Esophagus squamous epithelium (tissue), 5 donors: ENCODE results near the gene TMEM135. TPM values are rescaled to one million over a fixed set of nuclear protein-coding genes. Genes with fewer than 3 reads are reported as not detected.

ENCODE experiments used
- DNase-seq: peaks from one replicate; lab custom pipeline; 2025; lab: John Stamatoyannopoulos, UW
- H3K27ac ChIP-seq, 4 donors: fragments of 200-600 bp; sonication (generic); one replicate each; pipeline ENCODE4 v1.5.1; 2016 to 2019; ENCODE audit warnings: mild to moderate bottlenecking in 1 of 4
- H3K27me3 ChIP-seq, 4 donors: fragments of 200-600 bp; sonication (generic); 1 replicate in 3 of 4; 2 replicates in 1 of 4; pipeline versions ENCODE4 v1.5.1 to v1.6.0; 2017 to 2021; ENCODE audit warnings: antibody characterized with exemption in 1 of 4
- H3K36me3 ChIP-seq, 3 donors: fragments of 200-600 bp; sonication (generic); one replicate each; pipeline ENCODE4 v1.5.1; 2016 to 2019
- H3K4me1 ChIP-seq, 3 donors: fragments of 200-600 bp; sonication (generic); one replicate each; pipeline ENCODE4 v1.5.1; 2017 to 2019
- H3K4me3 ChIP-seq, 4 donors: fragments of 200-600 bp; sonication (generic); 1 replicate in 3 of 4; 2 replicates in 1 of 4; pipeline ENCODE4 v1.5.1; 2016 to 2019; ENCODE audit warnings: mild to moderate bottlenecking in 2 of 4, moderate library complexity in 1 of 4
- H3K9me3 ChIP-seq, 3 donors: fragments of 200-600 bp; sonication (generic); one replicate each; pipeline ENCODE4 v1.5.1; 2016 to 2019
- CTCF ChIP-seq, 6 experiments: fragments of 450-650 bp in 4 of 6; fragments of 200-600 bp in 2 of 6; sonication (generic) in 2 of 6; IDR thresholded peaks; one replicate each; pipeline ENCODE4 v1.5.1; 2016 to 2019; ENCODE audit warnings: antibody characterized with exemption in 6 of 6, mild to moderate bottlenecking in 4 of 6, moderate library complexity in 4 of 6
- POLR2A ChIP-seq, 4 donors: fragments of 450-650 bp; IDR thresholded peaks; one replicate each; pipeline ENCODE4 v1.6.1; 2017; ENCODE audit warnings: antibody characterized with exemption in 4 of 4, mild to moderate bottlenecking in 4 of 4, moderate library complexity in 3 of 4
- WGBS, 2 donors: methylation state at CpG; one replicate each; pipeline ENCODE4 v1.1.5; 2018; 5-methylcytosine and 5-hydroxymethylcytosine counted together
- intact Hi-C: fragments of 100-400 bp; cut with DNase I; formaldehyde crosslinking; loops from one replicate; pipeline ENCODE4 v1.15.0; 2022
- total RNA-seq, 4 donors: library from RNA; depleted of rRNA; stranded (reverse); fragments of >200 nt; gene quantifications; one replicate each; pipeline ENCODE4 v1.1.0, GENCODE V29; 2016
- donor health status: DM: yes; HTN: yes; CAD: no.

TMEM135 gene
- total RNA-seq, 4 donors from 2014 or later, result 4.5 to 12.0 (median 9.8) TPM

- H3K4me3 ChIP-seq, result no peak overlapping the region
- TF ChIP-seq POLR2A (IDR thresholded peaks at IDR 0.05) (no peak), CTCF (IDR thresholded peaks at IDR 0.05) (no peak)
- no peaks in the 10 kb centered on the region for H3K36me3 ChIP-seq
- no peaks in the 10 kb centered on the region for H3K9me3 ChIP-seq
- no peak for DNase-seq
- WGBS, 2 donors, result 89 to 90% methylated on average over 5 of the region's 5 CpGs
- H3K27ac ChIP-seq, result no peak overlapping the region
- intact Hi-C loops, result no loop called here
- H3K27me3 ChIP-seq, result no peaks in the 10 kb centered on the region
- H3K4me1 ChIP-seq, result no peaks in the 10 kb centered on the region
Measured at GRCh38 chr11:87203907-87204602, 166.3 kb downstream of the TMEM135 start.

DNA sequence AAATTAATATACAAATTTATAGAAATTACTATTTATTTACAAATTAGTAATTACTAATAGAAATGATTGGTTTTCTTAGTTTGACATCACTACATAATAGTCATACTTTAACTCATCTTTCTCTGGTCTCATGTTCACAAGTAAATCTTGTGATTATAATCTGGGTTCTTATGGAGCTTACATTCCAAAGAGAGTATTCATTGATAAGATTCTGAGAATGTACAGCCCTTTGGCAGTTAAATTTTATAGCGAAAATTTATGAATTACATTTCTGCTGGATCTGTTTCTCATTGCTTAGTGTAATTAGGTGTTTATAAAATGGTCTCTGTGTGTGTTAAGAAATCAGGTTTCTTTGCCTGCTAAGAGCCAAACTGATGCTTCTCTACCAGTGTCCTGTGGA lies 175.2 kb downstream of the TMEM135 start:
- Histone ChIP-seq H3K27me3 (no peaks in the 10 kb centered on the region), H3K9me3 (no peaks in the 10 kb centered on the region), H3K36me3 (no peaks in the 10 kb centered on the region), H3K4me3 (no peak overlapping the region), H3K27ac (no peak overlapping the region), H3K4me1 (no peaks in the 10 kb centered on the region)
- DNase-seq, result no peak
- TF ChIP-seq CTCF (IDR thresholded peaks at IDR 0.05), result no peak
- no peak for TF ChIP-seq POLR2A (IDR thresholded peaks at IDR 0.05)
- WGBS, 2 donors, result 93 to 95% methylated on average over 1 of the region's 1 CpG
- intact Hi-C loops, result no loop called here

DNA sequence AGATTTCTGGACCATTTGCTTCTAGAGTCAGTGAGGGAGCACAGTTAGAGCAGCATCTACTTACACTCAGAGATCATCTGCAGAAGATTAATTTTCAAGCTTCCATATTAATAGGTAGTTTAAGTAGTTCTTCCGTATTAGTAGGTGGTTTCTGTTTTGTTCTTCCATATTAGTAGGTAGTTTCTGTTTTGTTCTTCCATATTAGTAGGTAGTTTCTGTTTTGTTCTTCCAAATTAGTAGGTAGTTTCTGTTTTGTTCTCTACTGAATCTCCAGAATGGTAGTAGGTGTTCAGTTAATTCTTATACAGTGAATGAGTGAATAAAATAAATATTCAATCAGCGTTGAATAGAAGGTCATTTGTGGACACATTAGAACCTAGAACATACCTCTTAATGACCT lies 175.7 kb downstream of the TMEM135 start:
- no peak for DNase-seq
- Histone ChIP-seq H3K9me3 (no peaks in the 10 kb centered on the region), H3K36me3 (no peaks in the 10 kb centered on the region), H3K27me3 (no peaks in the 10 kb centered on the region), H3K4me3 (no peak overlapping the region), H3K4me1 (no peaks in the 10 kb centered on the region), H3K27ac (no peak overlapping the region)
- 81 to 85% methylated on average over 2 of the region's 2 CpGs for WGBS, 2 donors
- intact Hi-C loops, result no loop called here
- no peak for TF ChIP-seq POLR2A (IDR thresholded peaks at IDR 0.05)
- no peak for TF ChIP-seq CTCF (IDR thresholded peaks at IDR 0.05)

DNA sequence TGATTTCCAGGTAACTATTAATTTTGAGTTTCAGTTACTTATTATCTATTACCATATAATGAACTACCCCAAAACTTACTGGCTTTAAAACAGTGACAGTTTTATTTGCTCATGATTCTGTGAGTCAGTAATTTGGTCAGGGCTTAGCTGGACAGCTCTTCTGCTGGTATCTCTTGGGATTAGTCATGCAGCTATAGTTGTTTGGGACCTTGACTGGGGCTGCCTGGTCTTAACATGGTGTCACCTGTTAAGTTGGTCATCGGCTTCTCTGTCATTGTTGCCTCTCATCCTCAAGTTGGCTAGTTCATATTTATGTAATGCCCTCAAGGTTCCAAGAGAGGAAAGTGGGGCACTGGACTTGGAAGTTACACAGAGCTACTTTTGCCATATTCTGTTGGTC lies 177.5 kb downstream of the TMEM135 start:
- DNase-seq, result no peak
- no peaks in the 10 kb centered on the region for H3K9me3 ChIP-seq
- no peaks in the 10 kb centered on the region for H3K36me3 ChIP-seq
- no peak overlapping the region for H3K27ac ChIP-seq
- WGBS, 2 donors, result 83% methylated on average over 1 of the region's 1 CpG; no CpG with 5 or more reads in 1 of the 2 donors
- intact Hi-C loops, result no loop called here
- H3K4me1 ChIP-seq, result peaks cover 0 to 11% (median 0%) of the 10 kb centered on the region in 3 donors
- H3K4me3 ChIP-seq, result no peak overlapping the region
- H3K27me3 ChIP-seq, result no peaks in the 10 kb centered on the region
- TF ChIP-seq CTCF (IDR thresholded peaks at IDR 0.05) (no peak), POLR2A (IDR thresholded peaks at IDR 0.05) (no peak)

DNA sequence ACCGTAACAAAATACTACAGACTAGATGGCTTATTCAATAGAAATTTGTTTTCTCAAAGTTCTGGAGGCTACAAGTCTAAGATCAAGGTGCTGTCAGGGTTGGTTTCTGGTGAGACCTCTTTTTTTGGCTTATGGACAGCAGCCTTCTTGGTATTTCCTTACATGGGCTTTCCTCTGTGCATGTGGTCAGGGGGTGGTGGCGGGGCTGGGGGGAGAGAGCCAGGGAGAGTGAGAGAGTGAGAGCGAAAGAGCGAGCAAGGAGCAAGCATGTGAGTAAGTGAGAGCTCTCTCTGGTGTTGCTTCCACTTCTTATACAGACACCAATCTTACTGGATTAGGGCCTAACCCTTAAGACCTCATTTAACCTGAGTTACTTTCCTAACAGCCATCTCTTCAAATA lies 181.5 kb downstream of the TMEM135 start:
- Histone ChIP-seq H3K9me3 (no peaks in the 10 kb centered on the region), H3K4me3 (no peak overlapping the region), H3K27me3 (no peaks in the 10 kb centered on the region), H3K27ac (no peak overlapping the region), H3K4me1 (peaks cover 0 to 13% (median 0%) of the 10 kb centered on the region in 3 donors), H3K36me3 (no peaks in the 10 kb centered on the region)
- DNase-seq, result no peak
- intact Hi-C loops, result no loop called here
- WGBS, 2 donors, result 85 to 90% methylated on average over 3 to 4 of the region's 4 CpGs
- TF ChIP-seq CTCF (IDR thresholded peaks at IDR 0.05), result no peak
